Muscle layer of duodenum (tissue), 2 donors: ENCODE measurements around the gene KRTAP12-3.
"Not testable (repeated sequence)": the region's sequence is repeated elsewhere in the genome, so short reads cannot be mapped to it uniquely, and the experiment has no call there.

Experiments used
- H3K27ac ChIP-seq: one replicate; pipeline ENCODE4 v1.7.0; 2013; ENCODE audit warnings: mild to moderate bottlenecking, low read length
- H3K27me3 ChIP-seq: one replicate; pipeline ENCODE4 v1.7.0; 2013; ENCODE audit warnings: low read depth, mild to moderate bottlenecking, control low read depth, low read length
- H3K36me3 ChIP-seq, 2 donors: one replicate each; pipeline ENCODE4 v1.7.0; 2013; ENCODE audit warnings: low read length in 2 of 2, control low read depth in 1 of 2, mild to moderate bottlenecking in 1 of 2; ENCODE audit not compliant: insufficient read depth in 2 of 2, control insufficient read depth in 1 of 2
- H3K4me1 ChIP-seq, 2 donors: one replicate each; pipeline ENCODE4 v1.7.0; 2013; ENCODE audit warnings: low read length in 2 of 2, mild to moderate bottlenecking in 2 of 2, control low read depth in 1 of 2, moderate library complexity in 1 of 2; ENCODE audit not compliant: insufficient read depth in 2 of 2, control insufficient read depth in 1 of 2
- H3K4me3 ChIP-seq, 2 donors: one replicate each; pipeline ENCODE4 v1.7.0; 2013; ENCODE audit warnings: low read length in 2 of 2, low read depth in 1 of 2, mild to moderate bottlenecking in 1 of 2
- H3K9me3 ChIP-seq, 2 donors: one replicate each; pipeline ENCODE4 v1.7.0; 2013; ENCODE audit warnings: low read length in 2 of 2, control low read depth in 1 of 2, mild to moderate bottlenecking in 1 of 2; ENCODE audit not compliant: control insufficient read depth in 1 of 2
- donor health status: healthy.

Gene KRTAP12-3

GRCh38 chr21:44653656-44654575 lies 3.8 kb upstream of the KRTAP12-3 start:
- no peaks in the 10 kb centered on the region for H3K27me3 ChIP-seq
- H3K9me3 ChIP-seq, result peaks cover 0 to 19% of the 10 kb centered on the region in 2 donors
- H3K27ac ChIP-seq, result no peak overlapping the region
- no peak overlapping the region for H3K4me3 ChIP-seq
- H3K36me3 ChIP-seq, result no peaks in the 10 kb centered on the region
- H3K4me1 ChIP-seq, result no peaks in the 10 kb centered on the region

- no peak within 1 kb of the TSS for H3K4me3 ChIP-seq
- H3K27ac ChIP-seq, result no peak within 1 kb of the TSS
- no peaks in the 10 kb centered on the region for H3K4me1 ChIP-seq
- H3K27me3 ChIP-seq, result no peaks in the 10 kb centered on the region
- no peaks in the 10 kb centered on the region for H3K36me3 ChIP-seq
- H3K9me3 ChIP-seq, result peaks cover 0 to 19% of the 10 kb centered on the region in 2 donors
Observed at GRCh38 chr21:44654576-44655175, 3.1 kb upstream of the KRTAP12-3 start, which contains the start of gene KRTAP12-4. KRTAP12-4 (minus strand) TSS chr21:44654659; CDS start chr21:44654614, 45 bp downstream.

GRCh38 chr21:44656868-44657267 lies 864 bp upstream of the KRTAP12-3 start:
- Histone ChIP-seq H3K27me3 (no peaks in the 10 kb centered on the region), H3K4me1 (no peaks in the 10 kb centered on the region), H3K36me3 (no peaks in the 10 kb centered on the region), H3K27ac (no peak overlapping the region), H3K4me3 (no peak overlapping the region), H3K9me3 (peaks cover 0 to 20% of the 10 kb centered on the region in 2 donors)

GRCh38 chr21:44658541-44658910 lies 794 bp downstream of the KRTAP12-3 start:
- Histone ChIP-seq H3K27me3 (no peaks in the 10 kb centered on the region), H3K36me3 (no peaks in the 10 kb centered on the region), H3K27ac (no peak overlapping the region), H3K4me1 (no peaks in the 10 kb centered on the region), H3K4me3 (no peak overlapping the region), H3K9me3 (peaks cover 0 to 18% of the 10 kb centered on the region in 2 donors)

GRCh38 chr21:44658913-44659595 lies 1.3 kb downstream of the KRTAP12-3 start:
- Histone ChIP-seq H3K9me3 (peaks cover 0 to 18% of the 10 kb centered on the region in 2 donors), H3K27ac (no peak overlapping the region), H3K4me1 (no peaks in the 10 kb centered on the region), H3K27me3 (no peaks in the 10 kb centered on the region), H3K36me3 (no peaks in the 10 kb centered on the region), H3K4me3 (no peak overlapping the region)

GRCh38 chr21:44661567-44661966 lies 3.8 kb downstream of the KRTAP12-3 start:
- not testable (repeated sequence) for H3K4me3 ChIP-seq, H3K36me3 ChIP-seq, H3K27me3 ChIP-seq, H3K9me3 ChIP-seq, H3K4me1 ChIP-seq, H3K27ac ChIP-seq

- Histone ChIP-seq H3K4me3 (no peak overlapping the region), H3K9me3 (peaks cover 0 to 2% of the 10 kb centered on the region in 2 donors), H3K36me3 (no peaks in the 10 kb centered on the region), H3K27me3 (no peaks in the 10 kb centered on the region), H3K4me1 (no peaks in the 10 kb centered on the region), H3K27ac (no peak overlapping the region)
Observed at GRCh38 chr21:44664691-44665090, 7.0 kb downstream of the KRTAP12-3 start.

- Histone ChIP-seq H3K36me3 (no peaks in the 10 kb centered on the region), H3K27ac (no peak within 1 kb of the TSS), H3K27me3 (no peaks in the 10 kb centered on the region), H3K4me3 (no peak within 1 kb of the TSS), H3K4me1 (no peaks in the 10 kb centered on the region), H3K9me3 (peaks cover 0 to 3% of the 10 kb centered on the region in 2 donors)
Observed at GRCh38 chr21:44666401-44667320, 8.9 kb downstream of the KRTAP12-3 start, which contains the start of gene KRTAP12-2. KRTAP12-2 (minus strand) TSS chr21:44666927; CDS start chr21:44666886, 41 bp downstream.

- Histone ChIP-seq H3K36me3 (no peaks in the 10 kb centered on the region), H3K4me1 (no peaks in the 10 kb centered on the region), H3K9me3 (peaks cover 0 to 6% of the 10 kb centered on the region in 2 donors), H3K27ac (no peak overlapping the region), H3K4me3 (no peak overlapping the region), H3K27me3 (no peaks in the 10 kb centered on the region)
Observed at GRCh38 chr21:44667612-44668011, 9.9 kb downstream of the KRTAP12-3 start.

GRCh38 chr21:44670642-44671432 lies 13.1 kb downstream of the KRTAP12-3 start:
- Histone ChIP-seq H3K9me3 (peaks cover 0 to 16% of the 10 kb centered on the region in 2 donors), H3K4me1 (no peaks in the 10 kb centered on the region), H3K4me3 (no peak overlapping the region), H3K36me3 (no peaks in the 10 kb centered on the region), H3K27ac (no peak overlapping the region), H3K27me3 (no peaks in the 10 kb centered on the region)
